Metanephros (tissue), 2 donors: ENCODE results near the gene PGBD1. TPM values are rescaled to one million over a fixed set of nuclear protein-coding genes. Genes with fewer than 3 reads are reported as not detected.

Experiments used
- small RNA-seq: library from RNA; depleted of rRNA; stranded (forward); fragments of <200 nt; gene quantifications from one replicate; pipeline ENCODE3, GENCODE V24; 2014; ENCODE audit warnings: low replicate concordance
- total RNA-seq: library from RNA; depleted of rRNA; stranded (reverse); fragments of >200 nt; gene quantifications from one replicate; pipeline ENCODE4 v1.2.3, GENCODE V29; 2014

The PGBD1 gene, protein sequence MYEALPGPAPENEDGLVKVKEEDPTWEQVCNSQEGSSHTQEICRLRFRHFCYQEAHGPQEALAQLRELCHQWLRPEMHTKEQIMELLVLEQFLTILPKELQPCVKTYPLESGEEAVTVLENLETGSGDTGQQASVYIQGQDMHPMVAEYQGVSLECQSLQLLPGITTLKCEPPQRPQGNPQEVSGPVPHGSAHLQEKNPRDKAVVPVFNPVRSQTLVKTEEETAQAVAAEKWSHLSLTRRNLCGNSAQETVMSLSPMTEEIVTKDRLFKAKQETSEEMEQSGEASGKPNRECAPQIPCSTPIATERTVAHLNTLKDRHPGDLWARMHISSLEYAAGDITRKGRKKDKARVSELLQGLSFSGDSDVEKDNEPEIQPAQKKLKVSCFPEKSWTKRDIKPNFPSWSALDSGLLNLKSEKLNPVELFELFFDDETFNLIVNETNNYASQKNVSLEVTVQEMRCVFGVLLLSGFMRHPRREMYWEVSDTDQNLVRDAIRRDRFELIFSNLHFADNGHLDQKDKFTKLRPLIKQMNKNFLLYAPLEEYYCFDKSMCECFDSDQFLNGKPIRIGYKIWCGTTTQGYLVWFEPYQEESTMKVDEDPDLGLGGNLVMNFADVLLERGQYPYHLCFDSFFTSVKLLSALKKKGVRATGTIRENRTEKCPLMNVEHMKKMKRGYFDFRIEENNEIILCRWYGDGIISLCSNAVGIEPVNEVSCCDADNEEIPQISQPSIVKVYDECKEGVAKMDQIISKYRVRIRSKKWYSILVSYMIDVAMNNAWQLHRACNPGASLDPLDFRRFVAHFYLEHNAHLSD
- total RNA-seq = 6.4 TPM

DNA sequence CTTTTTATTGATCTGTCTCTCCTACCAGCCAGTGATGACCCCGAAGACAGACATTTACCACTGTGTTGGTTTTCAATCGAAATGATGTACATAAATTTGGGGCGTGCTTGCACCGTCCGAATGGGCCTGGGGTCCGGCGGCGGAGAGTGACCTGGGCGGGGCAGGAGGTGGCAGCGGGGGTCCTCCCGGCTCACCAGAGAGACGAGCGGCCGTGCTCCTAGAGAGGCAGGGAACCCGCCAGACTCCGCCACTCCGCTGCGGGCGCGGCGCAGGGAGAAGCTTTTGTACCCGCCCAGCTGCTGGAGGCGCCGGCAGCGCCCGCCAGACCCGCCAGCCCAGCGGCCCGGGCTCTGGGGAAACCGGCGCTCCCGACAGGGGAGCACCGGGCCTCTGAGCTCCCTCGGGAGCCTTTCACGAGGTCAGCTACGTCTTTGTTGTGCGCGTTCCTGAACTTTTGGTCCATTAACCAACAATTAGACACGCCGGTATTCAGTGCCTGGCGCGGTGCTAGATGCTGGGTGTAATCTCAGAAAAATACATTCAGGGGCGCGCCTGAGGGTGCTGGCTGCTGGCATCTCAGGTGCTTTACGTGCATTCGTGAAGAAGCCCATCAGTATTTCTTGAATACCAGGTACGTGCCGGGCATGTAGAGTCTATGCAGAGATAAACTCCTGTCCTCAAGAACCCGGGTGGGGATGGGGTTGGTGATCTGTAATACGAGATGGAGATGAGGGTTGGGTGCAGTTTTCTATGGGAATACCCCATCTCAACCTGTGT is at the start of gene PGBD1:
Gene PGBD1, plus strand, starts transcription at position 285 of the 777 bp plus-strand sequence. CDS start 2,242 bp downstream, outside the sequence.

DNA sequence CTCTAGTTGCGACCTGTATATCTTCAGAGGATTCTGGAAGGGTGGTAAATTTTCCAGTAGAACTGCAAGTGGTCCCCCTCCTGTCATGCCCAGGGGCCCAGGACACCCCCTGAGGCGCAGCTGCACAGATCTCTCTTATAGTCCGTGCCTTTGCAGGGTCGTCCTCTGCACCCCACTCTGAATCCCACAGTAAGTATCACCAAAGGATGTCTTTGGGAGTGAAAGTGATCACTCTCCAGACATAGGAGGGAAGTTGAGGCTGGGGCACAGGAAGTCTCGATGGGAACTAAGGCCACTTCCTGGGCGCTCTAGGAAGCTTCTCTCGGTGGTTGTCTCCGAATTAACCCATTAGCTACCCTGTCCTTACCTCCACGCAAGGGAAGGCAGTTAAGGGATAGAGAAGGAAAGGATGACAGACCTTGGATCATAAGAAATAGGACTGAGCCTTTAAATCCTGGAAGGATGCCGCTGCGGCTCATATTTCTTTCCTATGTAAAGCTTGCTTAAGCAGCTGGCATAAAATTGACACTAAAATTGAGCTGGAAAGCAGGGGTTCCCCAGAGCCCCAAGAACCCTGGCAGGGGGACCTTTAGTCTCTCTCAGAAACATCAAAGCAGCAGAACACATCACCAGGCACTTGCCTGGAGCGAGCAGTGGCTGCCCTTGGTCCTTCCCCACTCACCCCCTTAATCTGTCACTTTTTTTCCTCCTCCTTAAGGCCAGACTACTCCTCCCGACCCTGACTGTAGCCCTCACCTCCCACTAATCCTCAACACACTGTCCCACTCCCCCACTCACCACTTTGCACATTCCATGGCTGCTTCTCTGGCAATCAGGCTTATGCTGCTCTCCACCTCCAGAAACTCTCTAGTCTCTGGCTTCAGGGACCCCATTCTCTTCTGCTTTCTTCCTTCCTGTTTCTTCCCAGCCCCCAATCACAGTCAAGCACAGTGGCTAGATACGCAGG is 29.1 kb upstream of the PGBD1 start, which contains the start of gene ZKSCAN4:
Gene ZKSCAN4, minus strand, starts transcription at position 261 of the 967 bp plus-strand sequence. CDS start 289 bp downstream, outside the sequence.

DNA sequence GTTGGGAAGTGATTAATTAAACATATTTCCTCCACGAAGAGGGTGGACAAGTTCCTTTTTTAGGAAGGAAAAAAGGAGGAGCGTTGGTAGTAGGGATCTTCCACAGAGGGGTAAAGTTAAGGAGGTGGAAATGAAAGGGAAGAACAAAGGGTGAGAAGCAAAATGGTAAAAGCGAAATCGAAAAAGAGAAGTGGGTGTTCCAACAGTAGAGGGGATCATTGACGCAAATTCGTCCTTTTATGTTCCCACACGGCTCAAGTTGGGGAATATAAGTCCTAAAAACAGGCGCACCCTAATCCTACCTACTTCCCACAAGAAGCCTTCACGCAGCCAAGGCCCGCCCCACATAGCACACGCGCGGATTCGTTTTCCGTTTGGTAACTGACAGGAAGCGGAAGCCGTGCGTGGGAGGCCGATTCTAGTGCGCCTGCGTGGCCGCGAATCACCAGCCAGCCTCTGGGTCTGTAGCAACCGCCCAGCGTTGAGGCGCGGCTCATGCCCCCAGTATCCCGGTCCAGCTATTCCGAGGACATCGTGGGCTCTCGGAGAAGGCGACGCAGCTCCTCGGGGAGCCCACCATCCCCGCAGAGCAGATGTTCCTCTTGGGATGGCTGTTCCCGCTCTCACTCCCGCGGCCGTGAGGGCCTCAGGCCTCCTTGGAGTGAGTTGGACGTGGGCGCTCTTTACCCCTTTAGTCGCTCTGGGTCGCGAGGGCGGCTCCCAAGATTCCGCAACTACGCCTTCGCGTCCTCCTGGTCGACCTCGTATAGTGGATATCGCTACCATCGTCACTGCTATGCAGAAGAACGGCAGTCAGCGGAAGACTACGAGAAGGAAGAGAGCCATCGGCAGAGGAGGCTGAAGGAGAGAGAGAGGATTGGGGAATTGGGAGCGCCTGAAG is 22.2 kb upstream of the PGBD1 start, which contains the start of gene NKAPL:
Gene NKAPL, plus strand, starts transcription at position 421 of the 901 bp plus-strand sequence. Its CDS starts 75 bp downstream, at position 496.

DNA sequence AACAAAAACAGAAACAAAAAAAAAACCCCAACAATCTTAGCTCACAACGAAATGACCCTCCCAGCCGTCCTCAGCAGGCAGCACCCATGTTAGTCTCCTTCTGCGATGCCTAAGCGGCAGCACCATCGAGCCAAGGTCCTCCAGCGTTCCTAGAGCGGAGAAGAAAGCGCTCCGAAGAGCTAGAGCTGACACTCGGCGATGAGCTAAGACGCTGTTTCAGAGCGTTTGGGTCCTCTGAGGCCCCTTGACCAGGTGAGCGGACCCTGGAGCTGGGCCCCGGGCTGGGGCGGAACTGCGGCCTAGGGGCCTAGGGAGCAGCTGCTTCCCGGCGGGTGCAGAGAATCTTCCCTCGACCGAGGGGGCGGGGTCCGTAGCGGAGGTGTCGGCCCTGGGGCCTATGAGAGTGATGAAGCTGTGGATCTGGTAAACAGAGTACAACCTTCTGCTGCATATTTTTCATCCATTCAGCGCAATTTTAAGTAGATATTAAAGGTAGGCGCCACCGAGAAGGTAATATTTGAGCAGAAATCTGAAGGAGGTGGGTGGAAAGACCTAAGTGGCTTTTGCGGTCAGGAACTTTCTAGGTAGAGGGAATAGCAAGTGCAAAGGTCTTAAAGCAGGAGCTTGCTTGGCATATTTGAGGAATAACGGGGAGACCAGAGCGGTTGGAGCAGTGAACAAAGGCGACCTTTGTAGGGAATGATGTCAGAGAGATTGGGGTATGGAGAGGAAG is 14.2 kb upstream of the PGBD1 start, which contains the start of gene ZSCAN26:
Gene ZSCAN26, plus strand, starts transcription at position 182 of the 733 bp plus-strand sequence. CDS start 4,777 bp downstream, outside the sequence.

DNA sequence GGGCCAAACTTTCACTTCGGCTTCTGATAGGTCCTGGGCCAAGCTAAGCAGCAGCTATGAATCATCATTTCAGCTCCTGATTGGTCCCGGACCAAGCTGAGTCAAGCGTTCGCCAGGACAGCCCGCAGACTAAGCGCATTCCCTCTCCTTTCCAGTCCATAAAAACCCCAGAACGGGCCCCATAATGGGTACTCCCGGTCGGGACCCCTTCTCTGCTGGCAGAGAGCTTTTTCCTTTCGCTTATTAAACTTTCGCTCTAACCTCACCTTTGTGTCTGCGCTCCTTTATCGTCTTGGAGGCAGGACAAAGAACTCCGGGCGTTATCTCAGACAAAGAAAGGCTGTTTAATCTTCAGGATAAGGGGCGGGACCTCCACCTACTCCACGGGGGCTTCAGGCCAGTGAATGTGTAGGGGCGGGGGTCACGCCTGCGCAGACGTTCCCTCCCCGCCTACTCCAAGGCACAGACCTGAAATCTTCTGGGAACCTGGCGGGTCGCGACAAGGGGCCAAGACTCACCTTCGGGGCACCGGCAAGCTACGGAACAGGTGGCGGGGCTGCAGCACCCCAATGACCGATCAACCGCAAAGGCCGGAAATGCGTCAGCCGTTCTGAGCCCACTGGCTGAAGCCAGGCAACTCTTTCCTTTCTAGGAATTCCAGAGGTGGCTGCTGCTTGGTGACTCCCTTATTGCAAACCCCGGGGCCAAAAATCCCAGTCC is 54.4 kb downstream of the PGBD1 start, which contains the start of gene ZSCAN31:
Gene ZSCAN31, minus strand, starts transcription at position 585 of the 720 bp plus-strand sequence. CDS start 6,465 bp downstream, outside the sequence.

DNA sequence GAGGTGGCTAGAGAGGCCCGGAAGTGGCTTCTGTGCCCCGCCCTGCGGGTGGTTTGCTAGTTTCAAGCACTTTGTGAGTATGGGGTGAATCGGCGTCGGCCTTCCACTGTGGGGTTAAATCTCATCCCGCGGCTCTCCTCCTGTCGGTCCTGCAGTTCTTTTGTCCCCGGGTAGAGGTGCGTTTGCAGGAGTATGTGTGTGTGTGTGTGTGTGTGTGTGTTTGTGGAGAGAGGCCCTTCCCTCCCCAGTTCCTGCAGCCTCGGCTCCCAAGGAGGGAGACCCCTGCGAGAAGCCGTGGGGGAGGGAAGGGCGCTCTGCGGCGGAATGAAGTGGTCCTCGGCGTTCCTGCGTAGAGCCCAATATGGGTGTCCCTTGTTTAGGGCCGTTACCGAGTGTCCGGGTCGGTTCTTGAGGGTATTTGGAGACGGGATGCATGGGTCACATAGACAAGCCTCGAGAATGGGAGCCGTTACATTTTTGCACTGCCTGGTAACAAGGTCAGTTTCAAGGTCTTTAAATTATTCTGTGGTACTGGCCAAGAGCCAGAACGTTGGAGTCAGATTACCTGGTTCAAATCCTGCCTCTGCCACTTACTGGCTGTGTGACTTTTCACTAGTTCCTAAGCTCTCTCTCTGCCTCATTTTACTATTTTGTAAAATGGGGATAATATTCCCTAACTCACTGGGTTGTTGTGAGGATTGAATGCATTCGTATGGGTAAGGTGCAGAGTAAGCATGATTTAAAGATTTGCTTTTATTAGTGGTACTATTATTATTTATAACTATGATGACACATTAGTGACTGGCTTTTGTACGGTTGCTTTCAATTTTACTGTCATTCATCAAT is 68.7 kb downstream of the PGBD1 start, which contains the start of gene ZKSCAN3:
Gene ZKSCAN3, plus strand, starts transcription at position 56 of the 846 bp plus-strand sequence. CDS start 9,640 bp downstream, outside the sequence.

Small RNA genes within 50 kb of the gene (small RNA-seq; reads per million reads assigned to genes)
- not detected for gene AL021997.1
- not detected for gene AL021997.2

Other genes starting within 250 kb of the PGBD1 start
- gene ZNF165, start 201.0 kb upstream of the PGBD1 start, total RNA-seq = 3.0 TPM
- gene ZSCAN16, start 157.0 kb upstream of the PGBD1 start, total RNA-seq = 4.4 TPM
- gene ZKSCAN8, start 139.7 kb upstream of the PGBD1 start, total RNA-seq = 31.7 TPM
- 16.6 TPM for gene ZSCAN9, start 56.3 kb upstream of the PGBD1 start, total RNA-seq
- gene ZKSCAN4, start 29.3 kb upstream of the PGBD1 start, total RNA-seq = 7.6 TPM
- gene NKAPL, start 22.3 kb upstream of the PGBD1 start, total RNA-seq = 1.6 TPM
- 31.0 TPM for gene ZSCAN26, start 14.4 kb upstream of the PGBD1 start, total RNA-seq
- gene ZSCAN31, start 54.6 kb downstream of the PGBD1 start, total RNA-seq = 8.6 TPM
- 8.6 TPM for gene ZKSCAN3, start 68.4 kb downstream of the PGBD1 start, total RNA-seq
- gene ZSCAN12, start 118.2 kb downstream of the PGBD1 start, total RNA-seq = 9.8 TPM
- gene ZSCAN23, start 161.9 kb downstream of the PGBD1 start, total RNA-seq = 13.2 TPM
- gene GPX6, start 234.2 kb downstream of the PGBD1 start, total RNA-seq = not detected
- not detected for gene GPX5, start 244.3 kb downstream of the PGBD1 start, total RNA-seq